Ishikawa (cell line): ENCODE results near the gene PDE4B.

ENCODE experiments used
- CEBPB ChIP-seq: IDR thresholded peaks from 2 replicates; pipeline ENCODE4 v1.6.1; 2012
- CREB1 ChIP-seq: IDR thresholded peaks from 2 replicates; pipeline ENCODE4 v1.6.1; 2012; ENCODE audit warnings: low read depth
- EGR1 ChIP-seq: IDR thresholded peaks from 2 replicates; pipeline ENCODE4 v1.6.1; 2012
- EP300 ChIP-seq: IDR thresholded peaks from 2 replicates; pipeline ENCODE4 v1.6.1; 2012; ENCODE audit warnings: borderline replicate concordance
- NFIC ChIP-seq: IDR thresholded peaks from 2 replicates; pipeline ENCODE4 v1.6.1; 2012
- RAD21 ChIP-seq: IDR thresholded peaks from 2 replicates; pipeline ENCODE4 v1.6.1; 2012; ENCODE audit warnings: low read depth
- TAF1 ChIP-seq: IDR thresholded peaks from 2 replicates; pipeline ENCODE4 v1.6.1; 2012; ENCODE audit warnings: low read depth, mild to moderate bottlenecking
- TCF12 ChIP-seq: IDR thresholded peaks from 2 replicates; pipeline ENCODE4 v1.6.1; 2012; ENCODE audit warnings: low read depth
- ZBTB7A ChIP-seq: IDR thresholded peaks from 2 replicates; pipeline ENCODE4 v1.6.1; 2012; ENCODE audit warnings: low read depth
- TF ChIP-seq, protein P1 (sequence below): IDR thresholded peaks from 2 replicates; pipeline ENCODE4 v1.6.1; 2012
- TF ChIP-seq, protein P2 (sequence below): IDR thresholded peaks from 2 replicates; pipeline ENCODE4 v1.6.1; 2012; ENCODE audit warnings: low read depth, mild to moderate bottlenecking
- TF ChIP-seq, protein P3 (sequence below): IDR thresholded peaks from 2 replicates; pipeline ENCODE4 v1.6.1; 2012

DNA sequence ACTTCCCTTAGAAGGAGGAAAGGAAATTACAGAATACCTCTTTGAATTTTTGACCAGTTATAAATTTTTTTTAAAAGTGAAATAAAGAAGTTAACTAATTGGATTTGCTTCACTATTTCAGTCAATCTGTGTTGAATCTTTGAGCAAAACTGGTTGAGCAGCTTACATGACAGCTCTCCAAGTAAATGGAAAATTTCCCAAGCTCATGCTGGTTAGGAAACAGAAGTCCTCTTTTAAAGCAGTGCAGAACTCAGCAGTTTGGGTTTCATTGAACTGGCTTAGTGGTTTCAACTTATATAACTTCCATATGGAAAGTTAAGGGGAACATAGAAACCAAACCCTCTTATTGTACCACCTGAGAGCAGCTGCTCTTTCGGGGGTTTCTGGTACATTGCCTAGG is 250.5 kb downstream of the PDE4B start:
- TF ChIP-seq, protein P1, sequence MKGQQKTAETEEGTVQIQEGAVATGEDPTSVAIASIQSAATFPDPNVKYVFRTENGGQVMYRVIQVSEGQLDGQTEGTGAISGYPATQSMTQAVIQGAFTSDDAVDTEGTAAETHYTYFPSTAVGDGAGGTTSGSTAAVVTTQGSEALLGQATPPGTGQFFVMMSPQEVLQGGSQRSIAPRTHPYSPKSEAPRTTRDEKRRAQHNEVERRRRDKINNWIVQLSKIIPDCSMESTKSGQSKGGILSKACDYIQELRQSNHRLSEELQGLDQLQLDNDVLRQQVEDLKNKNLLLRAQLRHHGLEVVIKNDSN = no peak
- TF ChIP-seq, protein P2, sequence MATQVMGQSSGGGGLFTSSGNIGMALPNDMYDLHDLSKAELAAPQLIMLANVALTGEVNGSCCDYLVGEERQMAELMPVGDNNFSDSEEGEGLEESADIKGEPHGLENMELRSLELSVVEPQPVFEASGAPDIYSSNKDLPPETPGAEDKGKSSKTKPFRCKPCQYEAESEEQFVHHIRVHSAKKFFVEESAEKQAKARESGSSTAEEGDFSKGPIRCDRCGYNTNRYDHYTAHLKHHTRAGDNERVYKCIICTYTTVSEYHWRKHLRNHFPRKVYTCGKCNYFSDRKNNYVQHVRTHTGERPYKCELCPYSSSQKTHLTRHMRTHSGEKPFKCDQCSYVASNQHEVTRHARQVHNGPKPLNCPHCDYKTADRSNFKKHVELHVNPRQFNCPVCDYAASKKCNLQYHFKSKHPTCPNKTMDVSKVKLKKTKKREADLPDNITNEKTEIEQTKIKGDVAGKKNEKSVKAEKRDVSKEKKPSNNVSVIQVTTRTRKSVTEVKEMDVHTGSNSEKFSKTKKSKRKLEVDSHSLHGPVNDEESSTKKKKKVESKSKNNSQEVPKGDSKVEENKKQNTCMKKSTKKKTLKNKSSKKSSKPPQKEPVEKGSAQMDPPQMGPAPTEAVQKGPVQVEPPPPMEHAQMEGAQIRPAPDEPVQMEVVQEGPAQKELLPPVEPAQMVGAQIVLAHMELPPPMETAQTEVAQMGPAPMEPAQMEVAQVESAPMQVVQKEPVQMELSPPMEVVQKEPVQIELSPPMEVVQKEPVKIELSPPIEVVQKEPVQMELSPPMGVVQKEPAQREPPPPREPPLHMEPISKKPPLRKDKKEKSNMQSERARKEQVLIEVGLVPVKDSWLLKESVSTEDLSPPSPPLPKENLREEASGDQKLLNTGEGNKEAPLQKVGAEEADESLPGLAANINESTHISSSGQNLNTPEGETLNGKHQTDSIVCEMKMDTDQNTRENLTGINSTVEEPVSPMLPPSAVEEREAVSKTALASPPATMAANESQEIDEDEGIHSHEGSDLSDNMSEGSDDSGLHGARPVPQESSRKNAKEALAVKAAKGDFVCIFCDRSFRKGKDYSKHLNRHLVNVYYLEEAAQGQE = no peak
- TF ChIP-seq, protein P3, sequence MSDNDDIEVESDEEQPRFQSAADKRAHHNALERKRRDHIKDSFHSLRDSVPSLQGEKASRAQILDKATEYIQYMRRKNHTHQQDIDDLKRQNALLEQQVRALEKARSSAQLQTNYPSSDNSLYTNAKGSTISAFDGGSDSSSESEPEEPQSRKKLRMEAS = no peak
- TF ChIP-seq CEBPB (no peak), EP300 (no peak), TAF1 (no peak), CREB1 (no peak), TCF12 (no peak), NFIC (no peak), EGR1 (no peak), RAD21 (no peak), ZBTB7A (no peak)
